ENCODE measurements around the gene WDR45. TPM values are rescaled to one million over a fixed set of nuclear protein-coding genes. Genes with fewer than 3 reads are reported as not detected.

Gene WDR45
- total and polyA plus RNA-seq, 2 of the 13 experiments (the other 11 are each of a cell fraction or from before 2014, with no cell fraction given) = 16.4 to 65.5 TPM

GRCh38 chrX:49101629-49101984, 21.9 kb upstream of the WDR45 start:
- Histone ChIP-seq H3K9me3 (ENCODE audit: low read length) (no peaks in the 10 kb centered on the region), H3K27me3 (ENCODE audit: control insufficient read depth in 1 of 2, insufficient read depth in 2 of 2, low read length in 2 of 2) (no peaks in the 10 kb centered on the region), H3K9ac (ENCODE audit: insufficient read depth, low read depth, low read length) (peak overlapping the region; percentile 86), H3K27ac (ENCODE audit: extremely low read length, insufficient read depth, low read length) (peak overlapping the region; percentile 94), H3K4me2 (ENCODE audit: low read depth, low read length) (peak overlapping the region; percentile 83), H3K79me2 (ENCODE audit: insufficient read depth, low read length) (no peaks in the 10 kb centered on the region), H2AFZ (ENCODE audit: low read length) (no peak overlapping the region), H3K4me3 (replicated peaks in 1 of 3; ENCODE audit: insufficient read depth in 1 of 3, low read depth in 2 of 3, low read length in 3 of 3) (peak overlapping the region; percentile 57 to 74 (median 64); a peak in 5 of 6 replicates), H3K4me1 (ENCODE audit: insufficient read depth, low read length) (peaks cover 29% of the 10 kb centered on the region), H3K36me3 (replicated peaks in 1 of 2; ENCODE audit: control insufficient read depth in 1 of 2, insufficient read depth in 2 of 2, low read length in 2 of 2) (0 out of 5 replicates have a peak, but pooled peaks cover 0 to 7% of the 10 kb centered on the region in 2 experiments), H4K20me1 (ENCODE audit: insufficient read depth, low read length) (no peaks in the 10 kb centered on the region)
- DNase-seq (ENCODE audit: low spot score) = no peak
- ChIA-PET CTCF (ENCODE audit: low intra/inter-chr PET ratio, low total read pairs) (no interaction called here), POLR2A (interaction anchor here (0.9 to 2.1 kb wide), 10 partner anchors 22 to 364 kb away, joined by 3 to 16 read pairs (median 4); partner anchors contain the start of genes GRIPAP1, HDAC6 and WDR45)
- in situ Hi-C loops (cut with HindIII; ENCODE audit: extremely low pct_ligation_motif_present, low pct_unique_long_range_greater_than_20kb) = no loop called here
- WGBS (ENCODE audit: low lambda C conversion rate) = 0% methylated on average over 1 of the region's 9 CpGs
- peak; percentile 40 for ATAC-seq
- BruUV-seq (replicated peaks) = no TSS peak
- intact Hi-C loops (cut with micrococcal nuclease; ENCODE audit: unreplicated experiment) = loop anchor here (2.0 kb wide), 1 partner anchor 59 kb away; the partner anchor contains the start of gene TFE3
- no peak for FAIRE-seq
- TF ChIP-seq CTCF (CRISPR knock-in tag; IDR thresholded peaks at IDR 0.05) (peak; percentile 56), ZNF138 (CRISPR knock-in tag; IDR thresholded peaks at IDR 0.05; ENCODE audit: low read depth) (no peak), TCF12 (IDR thresholded peaks at IDR 0.05) (no peak), TCF12 (CRISPR knock-in tag; IDR thresholded peaks at IDR 0.05) (no peak), ZKSCAN5 (CRISPR knock-in tag; IDR thresholded peaks at IDR 0.05) (no peak), ZNF503 (CRISPR knock-in tag; IDR thresholded peaks at IDR 0.05) (no peak), ZNF512B (CRISPR knock-in tag; IDR thresholded peaks at IDR 0.05; ENCODE audit: borderline replicate concordance) (no peak), ATF7-NPFF (CRISPR knock-in tag; IDR thresholded peaks at IDR 0.05; ENCODE audit: low read depth) (no peak), RXRB (CRISPR knock-in tag; IDR thresholded peaks at IDR 0.05; ENCODE audit: borderline replicate concordance) (no peak), RFX5 (IDR thresholded peaks at IDR 0.05; ENCODE audit: low read depth, low read length) (no peak), ZFY (CRISPR knock-in tag; IDR thresholded peaks at IDR 0.05) (peak; percentile 13; the same call in 1 of the 2 replicates), RFX1 (IDR thresholded peaks at IDR 0.05) (no peak), TRIM22 (IDR thresholded peaks at IDR 0.05) (no peak), ZNF253 (CRISPR knock-in tag; IDR thresholded peaks at IDR 0.05; ENCODE audit: borderline replicate concordance) (0 out of 2 replicates have a peak, but pooled peaks have one; percentile 45), POLR2AphosphoS5 (IDR thresholded peaks at IDR 0.05; ENCODE audit: low read depth, low read length) (no peak), PLSCR1 (CRISPR knock-in tag; IDR thresholded peaks at IDR 0.05; ENCODE audit: borderline replicate concordance) (no peak), RFX3 (CRISPR knock-in tag; IDR thresholded peaks at IDR 0.05) (no peak)
